Activated CD4-positive, alpha-beta T cell treated with anti-CD3 and anti-CD28 coated beads for 4 hours (primary cell): Measurements from ENCODE around the gene SLC45A2.
"Not testable (repeated sequence)": the region's sequence is repeated elsewhere in the genome, so short reads cannot be mapped to it uniquely, and the experiment has no call there.

ENCODE experiments used
- DNase-seq, 2 donors: peaks; one replicate each; pipeline ENCODE4 v3.0.0-alpha.2; 2020

The SLC45A2 gene

GRCh38 chr5:33984671-33985124, at the start of gene SLC45A2:
Gene SLC45A2, minus strand, starts transcription at chr5:33984693. Its CDS starts 110 bp downstream, at chr5:33984583.
- no peak for DNase-seq

- no peak for DNase-seq
Observed at GRCh38 chr5:34031966-34032365, 47.5 kb upstream of the SLC45A2 start.

GRCh38 chr5:34031117-34031516, 46.6 kb upstream of the SLC45A2 start:
- DNase-seq = no peak

- not testable (repeated sequence) for DNase-seq
Observed at GRCh38 chr5:34030585-34030984, 46.1 kb upstream of the SLC45A2 start.

GRCh38 chr5:34030048-34030447, 45.6 kb upstream of the SLC45A2 start:
- no peak for DNase-seq

- no peak for DNase-seq
Observed at GRCh38 chr5:34028349-34028748, 43.9 kb upstream of the SLC45A2 start.

- DNase-seq = no peak
Observed at GRCh38 chr5:34026089-34026761, 41.7 kb upstream of the SLC45A2 start.

GRCh38 chr5:34022121-34022705, 37.7 kb upstream of the SLC45A2 start:
- no peak for DNase-seq

GRCh38 chr5:34021334-34021733, 36.8 kb upstream of the SLC45A2 start:
- DNase-seq = no peak

- no peak for DNase-seq
Observed at GRCh38 chr5:34020726-34021125, 36.2 kb upstream of the SLC45A2 start.

GRCh38 chr5:34017254-34017653, 32.8 kb upstream of the SLC45A2 start:
- DNase-seq = no peak

- no peak for DNase-seq
Observed at GRCh38 chr5:34016750-34017149, 32.3 kb upstream of the SLC45A2 start.

- DNase-seq = no peak
Observed at GRCh38 chr5:34016222-34016621, 31.7 kb upstream of the SLC45A2 start.

GRCh38 chr5:34015120-34015822, 30.8 kb upstream of the SLC45A2 start:
- DNase-seq = no peak

GRCh38 chr5:34014626-34015025, 30.1 kb upstream of the SLC45A2 start:
- DNase-seq = no peak

GRCh38 chr5:34013547-34013946, 29.1 kb upstream of the SLC45A2 start:
- DNase-seq = no peak

GRCh38 chr5:34012791-34013190, 28.3 kb upstream of the SLC45A2 start:
- no peak for DNase-seq

GRCh38 chr5:34011536-34011935, 27.0 kb upstream of the SLC45A2 start:
- DNase-seq = no peak

- not testable (repeated sequence) for DNase-seq
Observed at GRCh38 chr5:34010146-34010545, 25.7 kb upstream of the SLC45A2 start.

GRCh38 chr5:34009610-34010009, 25.1 kb upstream of the SLC45A2 start:
- no peak for DNase-seq

- no peak for DNase-seq
Observed at GRCh38 chr5:34008802-34009201, 24.3 kb upstream of the SLC45A2 start.

GRCh38 chr5:34007621-34008600, 23.4 kb upstream of the SLC45A2 start, which contains the start of gene AMACR:
Gene AMACR, minus strand, starts transcription at chr5:34008050. Its CDS starts 31 bp downstream, at chr5:34008019.
- peak; percentile 79 to 85 for DNase-seq

GRCh38 chr5:34007201-34007620, 22.7 kb upstream of the SLC45A2 start:
- no peak for DNase-seq
